HG02885 (cell line): Measurements from ENCODE around the gene CD200.
"Not testable (repeated sequence)": the region's sequence is repeated elsewhere in the genome, so short reads cannot be mapped to it uniquely, and the experiment has no call there.

ENCODE experiments used
- ATAC-seq: cut with Tn5 transposase; IDR thresholded peaks from one replicate; pipeline ENCODE4 v1.9.1; 2021; ENCODE audit warnings: mild to moderate bottlenecking; ENCODE audit not compliant: unreplicated experiment, poor library complexity

The CD200 gene

GRCh38 chr3:112404924-112405549 is 72.1 kb downstream of the CD200 start:
- not testable (repeated sequence) for ATAC-seq

GRCh38 chr3:112405845-112406244 is 72.9 kb downstream of the CD200 start:
- no peak for ATAC-seq

GRCh38 chr3:112407214-112407887 is 74.4 kb downstream of the CD200 start:
- ATAC-seq: peak; percentile 39

GRCh38 chr3:112407888-112408702 is 75.1 kb downstream of the CD200 start:
- ATAC-seq: peak; percentile 30

GRCh38 chr3:112409041-112409440 is 76.1 kb downstream of the CD200 start:
- ATAC-seq: no peak

GRCh38 chr3:112411425-112411824 is 78.5 kb downstream of the CD200 start:
- no peak for ATAC-seq
